Epidermal melanocyte (primary cell): ENCODE measurements around the gene MAP7.
A peak's percentile ranks its signal among the peaks of the same experiment; 100 is the strongest.
"Not testable (repeated sequence)": the region's sequence is repeated elsewhere in the genome, so short reads cannot be mapped to it uniquely, and the experiment has no call there.

Experiments used
- DNase-seq: peaks from one replicate; pipeline ENCODE4 v3.0.0; 2011; ENCODE audit warnings: low spot score; ENCODE audit not compliant: insufficient read length

MAP7 gene

DNA sequence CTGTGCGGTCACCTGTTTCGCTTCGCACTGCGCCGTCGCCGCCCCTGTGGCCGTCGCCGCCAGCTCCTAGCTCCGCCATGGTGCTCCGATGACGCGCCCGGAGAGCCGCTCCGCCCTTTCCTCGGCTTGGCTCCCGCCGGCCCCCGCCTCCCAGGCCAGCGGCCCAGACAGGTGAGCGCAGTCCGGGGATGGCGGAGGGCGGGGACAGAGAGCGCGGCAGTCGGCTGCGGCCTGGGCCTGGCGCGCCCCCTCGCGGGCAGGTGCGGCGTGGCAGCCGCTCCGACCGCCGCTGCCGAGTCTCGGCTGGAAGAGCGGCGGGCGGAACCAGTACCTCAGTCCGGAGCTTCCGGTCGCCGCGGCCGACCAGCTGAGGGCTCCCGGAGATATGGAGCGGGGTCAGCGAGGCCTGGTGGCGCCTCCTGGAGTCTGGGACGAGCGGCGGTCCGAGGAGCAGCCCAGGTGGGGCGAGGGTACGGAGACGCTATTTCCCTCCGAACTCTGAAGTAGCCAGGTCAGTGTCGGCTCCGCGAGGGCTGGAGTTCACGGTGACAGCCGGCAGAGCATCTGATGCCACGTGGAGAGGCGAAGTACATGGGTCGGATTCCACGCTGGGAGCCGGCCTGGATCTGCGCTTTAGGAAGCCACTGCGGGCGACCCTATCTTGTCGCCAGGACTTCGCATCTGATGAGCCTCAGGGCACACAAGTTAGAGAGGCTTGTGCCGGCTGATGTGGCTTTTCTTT, at the start of gene MAP7:
Gene MAP7 (minus strand): TSS at position 93 of the 742 bp plus-strand sequence. CDS start 14 bp downstream, at position 79.
- DNase-seq, result no peak

DNA sequence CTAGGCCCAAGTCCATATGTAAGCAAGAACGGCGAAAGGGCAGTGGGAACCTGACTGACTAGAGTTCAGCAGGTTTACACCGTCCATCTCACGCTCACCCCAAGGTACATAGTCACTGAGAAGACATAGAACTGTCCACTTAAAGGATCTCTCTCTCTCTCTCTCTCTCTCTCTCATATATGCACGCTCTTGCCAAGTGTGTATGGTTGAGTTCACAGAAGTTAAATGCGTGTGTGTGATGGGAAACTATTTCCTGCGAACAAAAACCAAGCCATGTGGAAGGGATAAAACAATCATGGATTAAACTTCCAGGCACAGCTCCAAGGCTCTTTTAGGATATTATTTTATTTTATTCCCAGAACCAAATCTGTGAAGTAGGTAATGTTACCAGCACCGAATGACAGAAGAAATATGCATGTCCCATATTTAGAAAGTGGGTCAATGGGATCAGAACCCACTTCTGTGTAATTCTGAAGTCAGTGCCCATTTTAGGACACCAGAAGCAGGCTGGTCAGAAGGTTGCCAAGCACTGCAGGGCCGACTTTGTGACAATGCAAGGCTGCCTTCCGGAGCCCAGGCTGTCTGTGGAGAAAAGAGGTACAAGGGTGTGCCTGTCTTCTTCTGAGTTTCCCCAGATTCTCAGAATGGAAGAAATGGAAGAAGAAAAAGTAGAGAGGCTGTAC, 49.2 kb upstream of the MAP7 start:
- no peak for DNase-seq

DNA sequence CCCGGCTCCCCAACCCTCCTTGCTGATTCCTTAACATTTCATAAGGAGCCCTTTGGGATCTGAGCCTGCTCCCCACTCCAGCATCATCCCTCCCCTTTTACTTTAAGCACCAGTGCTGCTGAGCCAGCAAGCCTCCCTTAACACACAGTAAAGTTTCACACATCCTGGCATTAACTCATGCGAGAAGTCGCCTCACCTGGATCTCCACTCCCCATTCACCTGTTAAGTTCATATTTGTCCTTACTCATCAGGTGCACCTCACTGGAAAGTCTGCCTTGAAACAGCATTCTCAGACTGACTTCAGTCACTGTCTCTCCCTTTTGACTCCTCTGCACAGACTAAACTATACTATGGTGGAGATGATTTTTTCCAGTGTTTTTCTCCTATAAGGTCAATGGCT, 47.8 kb upstream of the MAP7 start:
- no peak for DNase-seq

DNA sequence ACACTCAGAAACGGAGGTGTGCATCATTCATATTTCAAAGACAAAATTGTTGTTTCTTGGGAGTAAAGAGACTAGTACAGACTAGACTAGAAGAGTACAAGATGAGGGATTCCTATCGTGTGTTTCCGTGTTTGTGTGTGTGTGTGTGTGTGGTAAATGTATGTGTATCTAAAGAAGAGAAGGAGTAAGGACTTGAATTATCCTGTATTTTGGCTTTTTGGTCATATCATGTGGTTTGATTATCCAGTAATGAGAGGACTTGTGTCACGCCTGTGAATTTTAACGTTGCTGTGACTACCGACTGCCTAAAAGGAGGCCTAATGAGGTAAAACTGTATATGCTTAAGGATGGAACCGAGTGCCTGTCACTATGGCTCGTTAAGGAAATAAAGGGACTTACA, 44.4 kb upstream of the MAP7 start:
- no peak for DNase-seq

DNA sequence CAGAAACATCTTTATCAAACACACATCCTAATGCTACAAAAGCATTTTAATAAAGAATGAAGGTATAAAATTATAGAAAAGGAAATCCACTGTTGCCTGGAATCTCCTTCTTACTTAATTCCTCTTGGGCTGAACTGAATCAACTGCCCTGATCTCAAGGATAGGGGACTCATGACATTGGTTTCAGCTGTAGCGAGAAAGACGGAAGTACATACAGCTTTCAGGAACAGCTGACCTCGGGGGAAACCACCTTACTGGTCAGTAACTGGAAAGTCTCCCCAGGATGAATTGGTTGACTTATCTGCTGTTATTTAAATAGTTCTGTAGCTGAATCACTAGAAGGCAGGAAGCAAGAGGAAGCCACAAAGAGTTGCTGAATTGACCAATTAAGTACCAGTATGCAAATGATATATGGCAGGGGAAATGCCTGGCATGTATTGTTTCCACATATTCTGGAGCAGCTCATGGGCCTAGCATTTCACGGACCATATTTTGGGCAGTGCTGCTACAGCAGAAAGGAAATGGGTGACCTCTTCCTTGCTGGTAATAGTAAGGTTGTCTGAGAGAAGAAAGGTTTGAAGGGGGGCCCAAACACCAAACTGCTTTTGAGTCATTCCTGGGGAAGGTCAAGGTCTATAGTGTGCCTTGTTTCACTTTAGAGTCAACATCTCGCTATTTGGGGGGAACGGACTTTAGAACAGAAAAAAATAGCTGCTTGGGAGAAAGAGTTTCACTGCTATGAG, 43.7 kb upstream of the MAP7 start:
- DNase-seq, result peak; percentile 37

DNA sequence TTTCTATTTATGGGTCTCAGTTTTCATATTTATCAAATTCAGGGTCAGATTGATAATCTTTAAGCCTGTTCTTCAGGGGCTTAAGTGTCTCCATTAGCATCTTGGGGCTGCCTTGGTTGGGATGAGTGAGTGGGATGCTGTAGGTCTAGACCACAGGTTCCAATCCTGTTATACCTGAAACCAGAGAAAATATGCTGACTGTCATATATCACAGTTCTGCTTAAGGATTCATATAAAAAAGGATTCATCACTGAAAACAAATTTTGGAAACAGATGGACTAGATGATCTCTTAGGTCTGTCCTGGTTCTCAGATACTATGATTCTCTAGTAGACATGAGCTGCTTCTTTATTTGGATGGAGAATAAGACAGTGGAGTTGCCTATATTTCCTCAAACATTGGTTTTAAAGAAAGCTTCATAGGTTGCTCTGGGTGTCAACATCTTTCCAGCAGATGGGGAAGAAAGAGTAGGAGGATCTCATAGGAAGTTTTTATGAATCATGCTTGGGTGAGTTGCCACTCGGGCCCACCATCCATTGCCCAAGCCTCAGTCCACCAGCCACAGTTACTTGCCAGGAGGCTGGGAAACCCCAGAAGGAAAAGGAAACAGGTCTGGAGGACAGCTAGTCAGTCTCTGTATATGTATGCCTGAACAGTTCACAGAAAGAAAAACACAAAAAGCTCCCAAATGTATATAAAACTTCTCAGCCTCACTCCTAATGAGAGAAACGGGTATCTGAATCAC, 42.9 kb upstream of the MAP7 start:
- no peak for DNase-seq

DNA sequence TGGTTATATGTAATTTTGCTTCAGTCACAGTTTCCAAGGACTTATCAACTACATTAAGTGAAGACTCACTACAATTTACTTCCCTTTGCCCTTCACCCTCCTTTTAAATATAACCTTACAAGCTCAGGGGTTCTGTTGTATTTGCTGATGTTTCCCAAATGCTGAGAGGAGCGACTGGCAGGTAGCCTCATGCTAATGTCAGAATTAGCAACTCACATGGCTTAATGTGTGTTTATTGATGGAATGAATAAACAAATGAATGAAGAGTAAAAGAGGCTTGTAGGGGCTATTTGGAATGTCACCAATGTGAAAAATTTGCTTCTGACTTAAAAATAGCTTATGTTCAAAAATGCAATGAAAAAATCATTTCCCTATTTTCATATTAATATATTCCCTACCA, 41.4 kb upstream of the MAP7 start:
- DNase-seq, result no peak

DNA sequence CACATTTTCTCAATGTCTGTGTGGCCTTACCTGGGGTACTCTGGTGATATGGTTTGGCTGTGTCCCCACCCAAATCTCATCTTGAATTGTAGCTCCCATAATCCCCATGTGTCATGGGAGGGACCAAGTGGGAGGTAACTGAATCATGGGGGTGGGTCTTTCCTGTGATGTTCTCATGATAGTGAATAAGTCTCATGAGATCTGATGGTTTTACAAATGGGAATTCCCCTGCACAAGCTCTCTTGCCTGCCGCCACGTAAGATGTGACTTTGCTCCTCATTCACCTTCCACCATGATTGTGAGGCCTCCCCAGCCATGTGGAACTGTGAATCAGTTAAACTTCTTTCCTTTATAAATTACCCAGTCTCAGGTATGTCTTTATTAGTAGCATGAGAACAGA, 40.6 kb upstream of the MAP7 start:
- not testable (repeated sequence) for DNase-seq

DNA sequence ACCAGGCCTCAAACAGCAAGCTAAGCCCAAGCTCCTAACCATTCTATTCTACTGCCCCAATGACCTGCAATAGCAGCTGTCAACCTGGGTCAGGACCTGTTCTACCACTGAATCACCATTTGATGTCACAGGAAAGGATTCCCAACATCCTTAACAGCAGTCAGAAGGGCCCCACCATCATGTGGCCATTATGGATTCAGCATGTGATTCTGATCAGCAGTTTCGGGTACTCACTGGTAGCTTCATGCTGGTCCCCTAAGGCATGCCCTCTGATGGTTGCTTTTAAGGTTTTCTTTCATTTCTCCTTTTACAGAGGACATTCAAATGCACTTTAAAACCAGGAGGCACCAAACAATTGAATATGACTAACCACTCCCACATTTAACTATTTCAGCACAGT, 37.3 kb upstream of the MAP7 start:
- no peak for DNase-seq

DNA sequence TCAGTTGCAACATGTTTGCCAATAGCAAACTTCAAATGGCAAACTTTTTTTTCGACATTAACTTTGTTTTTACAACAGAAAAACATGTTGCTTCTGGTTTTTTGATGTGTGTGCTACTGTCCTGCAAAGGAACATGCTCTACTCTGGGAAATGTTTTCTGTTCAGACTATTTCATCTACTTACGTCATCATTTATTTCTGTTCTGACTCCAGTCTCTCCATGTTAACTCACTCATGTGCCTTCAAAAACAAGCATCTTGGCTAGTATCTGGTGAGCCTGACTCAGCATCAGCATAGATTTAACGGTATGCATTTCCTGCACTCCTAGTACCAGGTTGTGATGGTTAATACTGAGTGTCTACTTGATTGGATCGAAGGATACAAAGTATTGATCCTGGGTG, 36.1 kb upstream of the MAP7 start:
- no peak for DNase-seq

DNA sequence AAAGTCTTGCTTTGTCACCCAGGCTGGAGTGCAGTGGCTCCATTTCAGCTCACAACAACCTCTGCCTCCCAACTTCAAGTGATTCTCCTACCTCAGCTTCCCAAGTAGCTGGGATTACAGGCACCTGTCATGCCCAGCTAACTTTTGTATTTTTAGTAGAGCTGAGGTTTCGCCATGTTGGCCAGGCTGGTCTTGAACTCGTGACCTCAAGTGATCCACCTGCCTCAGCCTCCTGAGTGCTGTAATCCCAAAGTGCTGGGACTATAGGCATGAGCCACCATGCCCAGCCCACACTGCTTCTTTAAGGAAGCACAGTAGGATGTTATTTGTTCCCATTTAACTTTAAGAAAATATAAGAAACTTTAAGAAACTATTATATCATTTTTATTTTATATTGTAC, 35.3 kb upstream of the MAP7 start:
- not testable (repeated sequence) for DNase-seq

DNA sequence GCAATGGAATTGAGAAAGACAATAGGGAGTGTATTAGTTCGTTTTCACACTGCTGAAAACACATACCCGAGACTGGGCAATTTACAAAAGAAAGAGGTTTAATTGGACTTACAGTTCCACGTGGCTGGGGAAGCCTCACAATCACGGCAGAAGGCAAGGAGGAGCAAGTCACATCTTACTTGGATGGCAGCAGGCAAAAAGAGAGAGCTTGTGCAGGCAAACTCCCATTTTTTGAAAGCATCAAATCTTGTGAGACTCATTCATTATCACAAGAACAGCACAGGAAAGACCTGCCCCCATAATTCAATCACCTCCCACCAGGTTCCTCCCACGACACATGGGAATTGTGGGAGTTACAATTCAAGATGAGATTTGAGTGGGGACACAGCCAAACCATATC, 34.1 kb upstream of the MAP7 start:
- DNase-seq, result not testable (repeated sequence)

DNA sequence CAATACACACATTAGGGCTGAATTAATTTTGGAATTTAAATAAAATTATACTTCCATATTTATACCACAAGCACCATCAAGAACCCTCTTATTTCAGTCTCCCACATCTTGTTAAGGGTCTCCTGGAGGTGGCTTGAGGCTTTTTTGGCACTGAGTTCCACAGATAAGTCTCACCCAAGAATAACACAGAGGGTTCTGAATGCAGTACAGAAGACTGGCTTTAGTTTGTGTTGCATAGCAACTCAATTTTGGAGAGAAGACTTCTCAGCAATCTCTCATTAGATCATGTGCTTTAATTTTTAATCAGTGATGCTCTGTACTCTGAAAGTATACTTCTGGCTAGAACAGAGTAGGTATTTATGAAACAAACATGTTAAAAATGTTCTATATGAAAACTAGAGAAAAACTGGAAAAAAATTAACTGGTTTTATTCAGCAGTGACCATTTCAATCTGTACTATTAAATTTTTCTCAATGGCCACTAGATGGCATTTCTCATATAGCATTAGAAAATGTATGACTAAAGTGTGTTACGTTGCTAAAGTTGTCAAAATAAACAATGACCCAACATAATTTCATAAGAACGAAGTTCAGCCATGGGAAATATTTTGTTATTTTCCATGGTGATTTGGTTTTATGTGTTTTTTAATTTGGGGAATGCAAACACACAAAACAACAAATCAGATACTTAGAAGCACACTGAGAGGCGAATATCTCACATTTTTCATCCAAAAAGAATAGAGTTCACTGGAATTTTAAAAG, 32.7 kb upstream of the MAP7 start:
- peak; percentile 40 for DNase-seq

DNA sequence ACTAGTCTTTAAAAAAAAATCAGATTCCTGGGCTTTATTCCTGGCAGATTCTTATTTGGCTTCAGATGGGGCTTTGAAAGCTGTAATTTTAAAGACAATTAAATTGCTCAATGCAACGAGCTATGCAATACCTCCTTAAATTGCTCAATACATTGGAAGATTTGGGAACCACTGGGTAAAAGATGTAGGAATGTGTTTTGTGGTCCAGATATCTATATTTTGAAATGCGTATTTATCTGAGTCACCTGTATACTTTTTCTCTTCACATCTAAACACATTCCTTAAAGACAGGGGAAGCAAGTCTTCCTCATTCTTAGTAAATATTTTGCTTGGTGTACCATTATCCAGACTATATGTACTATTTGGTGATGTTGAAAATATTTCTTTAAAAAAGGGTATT, 29.6 kb upstream of the MAP7 start:
- no peak for DNase-seq

DNA sequence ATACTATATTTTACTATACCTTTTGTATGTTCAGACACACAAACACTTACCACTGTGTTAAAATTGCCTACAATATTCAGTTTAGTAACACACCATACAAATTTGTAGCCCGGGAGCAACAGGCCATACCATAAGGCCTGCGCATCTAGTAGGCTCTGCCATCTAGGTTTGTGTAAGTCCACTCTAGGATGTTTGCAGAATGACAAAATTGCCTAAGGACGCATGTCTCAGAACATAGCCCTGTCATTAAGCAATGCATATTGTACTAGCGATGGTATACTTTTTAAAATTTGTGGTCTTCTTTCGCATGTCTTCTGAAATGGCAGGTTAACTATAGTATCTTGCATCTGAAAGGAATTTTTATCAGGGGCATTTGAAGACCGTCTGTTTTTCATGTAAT, 26.6 kb upstream of the MAP7 start:
- no peak for DNase-seq

DNA sequence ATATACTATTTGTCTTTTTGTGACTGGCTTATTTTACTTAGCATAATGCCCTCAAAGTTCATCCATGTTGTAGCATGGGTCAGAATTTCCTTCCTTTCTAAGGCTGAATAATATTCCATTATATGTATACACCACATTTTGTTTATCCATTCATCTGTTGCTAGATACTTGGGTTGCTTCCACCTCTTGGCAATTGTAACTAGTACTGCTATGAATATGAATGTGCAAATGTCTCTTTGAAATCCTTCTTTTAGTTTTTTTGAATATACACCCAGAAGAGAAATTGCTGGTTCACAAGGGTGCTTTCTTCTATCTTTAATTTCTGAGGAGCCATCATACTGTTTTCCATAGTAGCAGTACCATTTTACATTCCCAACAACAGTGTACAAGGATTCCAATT, 21.3 kb upstream of the MAP7 start:
- DNase-seq, result no peak

DNA sequence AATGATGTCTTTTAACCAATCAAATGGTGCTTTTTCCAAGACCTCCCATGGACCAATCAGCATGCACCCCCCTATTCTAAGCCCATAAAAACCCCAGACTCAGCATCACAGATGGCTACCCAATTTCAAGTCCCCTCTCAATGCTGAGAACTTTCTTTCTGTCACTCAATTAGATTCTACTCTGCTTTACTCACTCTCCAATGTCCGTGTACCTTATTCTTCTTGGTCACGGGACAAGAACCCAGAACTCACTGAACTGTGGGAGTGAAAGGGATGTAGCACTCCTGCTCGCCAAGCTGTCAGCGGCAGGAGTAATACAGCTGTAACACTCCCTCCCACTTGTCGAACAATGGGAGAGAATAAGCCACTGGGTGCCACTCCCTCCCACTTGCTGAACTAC, 20.8 kb upstream of the MAP7 start:
- no peak for DNase-seq

DNA sequence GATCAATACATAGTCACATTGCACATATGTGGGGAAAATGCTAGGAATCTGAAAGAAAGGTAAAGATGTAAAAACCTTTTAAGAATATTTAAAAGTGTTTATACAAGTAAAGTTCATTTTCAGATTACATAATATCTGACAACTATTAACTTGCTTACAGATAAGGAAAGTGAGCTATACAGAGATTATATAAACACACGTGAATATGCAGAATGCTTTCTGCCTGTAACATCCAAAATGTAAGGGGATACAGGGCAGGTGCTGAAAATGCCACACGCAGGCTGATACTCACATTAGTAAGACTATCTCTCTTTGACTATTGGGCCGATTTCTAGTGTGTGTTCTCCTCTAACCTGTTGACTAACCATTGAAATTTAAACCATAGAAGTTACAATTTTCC, 17.9 kb upstream of the MAP7 start:
- no peak for DNase-seq

DNA sequence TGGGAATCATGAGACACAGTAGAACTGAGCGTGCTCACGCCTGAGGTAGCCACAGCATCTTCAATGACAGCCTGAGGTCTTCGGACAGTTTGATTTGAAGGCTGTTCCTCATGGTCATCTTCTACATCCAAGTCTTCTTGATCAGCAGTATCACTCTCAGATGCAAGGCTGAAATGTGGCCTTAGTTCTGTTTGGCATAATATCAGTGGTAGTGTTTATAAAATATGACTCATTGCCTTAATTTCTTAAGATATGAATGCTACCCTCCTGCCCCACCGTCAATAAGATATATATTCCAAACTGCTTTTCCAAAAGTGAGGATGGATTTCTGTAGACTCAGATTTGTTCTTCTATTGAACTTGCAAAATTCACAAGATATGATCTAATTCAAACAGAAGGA, 17.5 kb upstream of the MAP7 start:
- no peak for DNase-seq

DNA sequence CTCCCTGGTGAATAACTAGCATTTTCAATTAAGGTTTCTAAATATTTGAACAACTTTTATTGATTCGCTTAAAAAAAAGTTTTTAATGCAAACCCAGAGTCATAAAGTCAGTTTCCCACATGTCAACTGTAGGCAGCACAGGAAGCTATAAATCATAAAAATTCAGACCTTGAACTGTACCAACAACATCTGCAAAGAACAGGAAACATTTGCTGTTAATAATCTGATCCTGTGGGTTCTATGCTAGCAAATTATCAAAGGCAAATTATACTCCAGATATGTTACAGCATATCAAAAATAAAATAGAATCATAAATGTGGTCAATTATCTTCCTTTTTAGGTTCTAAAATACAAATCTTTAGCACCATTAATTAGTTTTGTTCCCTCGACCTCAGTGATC, 16.6 kb upstream of the MAP7 start:
- no peak for DNase-seq

DNA sequence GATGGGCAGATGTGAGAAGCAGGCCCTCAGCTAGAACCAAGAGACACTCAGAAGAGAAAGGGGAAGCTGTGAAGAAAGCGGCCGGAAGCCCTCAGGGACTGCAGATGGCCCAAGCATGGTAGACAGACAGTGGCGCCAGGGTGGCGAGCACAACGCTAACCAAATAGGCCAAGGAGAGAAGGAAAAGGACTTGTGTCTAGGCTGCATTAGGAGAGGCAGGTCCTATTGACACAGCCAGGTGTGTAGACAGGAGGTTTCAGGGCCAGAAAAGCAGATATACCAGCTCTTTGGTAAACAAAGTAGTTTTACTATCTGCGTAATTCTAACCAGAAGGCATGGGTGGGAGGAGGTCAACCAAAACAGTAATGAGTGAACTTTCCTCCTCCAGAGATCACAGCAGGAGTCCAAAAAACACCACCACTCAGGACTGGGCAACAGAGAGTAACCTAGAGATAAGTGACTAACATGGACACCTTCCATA, 15.8 kb upstream of the MAP7 start:
- DNase-seq, result no peak
